Right lobe of liver (tissue), 5 donors: ENCODE results near the gene PARPBP. TPM values are rescaled to one million over a fixed set of nuclear protein-coding genes. Genes with fewer than 3 reads are reported as not detected.

Experiments used
- small RNA-seq, 2 experiments: library from RNA; depleted of rRNA; stranded (forward); fragments of <200 nt; gene quantifications; one replicate each; pipeline ENCODE3, GENCODE V24; 2016
- total RNA-seq, 6 experiments: library from RNA; depleted of rRNA in 2 of 6; stranded (reverse); fragments of >200 nt in 2 of 6; fragmentation: NEBNext Ultra II Directional in 3 of 6; extraction: Animal tissue kit (Norgen Biotek cat#: 25700) in 3 of 6; gene quantifications; one replicate each; pipeline versions ENCODE4 v1.1.0 to v1.2.4, GENCODE V29; 2016 to 2023
- donor health status: DM: no; HTN: no; CAD: no.
- donor health status: DM: no; HTN: no; CAD: no.
- donor health status: DM: no; HTN: yes; CAD: no.
- donor health status: DM: no; HTN: yes; CAD: no.

The PARPBP gene
- total RNA-seq, 6 experiments from 2014 or later, result 0.33 to 2.8 (median 0.91) TPM

Small RNAs within 50 kb of the gene (small RNA-seq; reads per million reads assigned to genes)
- 0 reads per million in 2 experiments for gene RN7SL793P

Other genes with a start within 250 kb of the PARPBP start
- gene DRAM1, start 242.6 kb upstream of the PARPBP start, total RNA-seq, result 10 to 100 TPM in 1 of 6 experiments, 1 to 10 TPM in 5; 2.2 to 11.3 (median 4.3) TPM
- 10 to 100 TPM; 13.0 to 35.3 (median 22.6) TPM for gene WASHC3, start 58.2 kb upstream of the PARPBP start, total RNA-seq
- gene NUP37, start 69 bp upstream of the PARPBP start, total RNA-seq, result 1 to 10 TPM; 5.6 to 9.9 (median 7.0) TPM
- gene PMCH, start 77.7 kb downstream of the PARPBP start, total RNA-seq, result not detected